Thoracic aorta (tissue), 2 donors: Measurements from ENCODE around the gene BMERB1. TPM values are rescaled to one million over a fixed set of nuclear protein-coding genes. Genes with fewer than 3 reads are reported as not detected.
"Not testable (repeated sequence)": the region's sequence is repeated elsewhere in the genome, so short reads cannot be mapped to it uniquely, and the experiment has no call there.

Experiments
- ATAC-seq: fragments of 150-250 bp; one replicate; pipeline ENCODE4 v1.8.0; 2017; ENCODE audit warnings: low read depth; ENCODE audit not compliant: insufficient number of reproducible peaks, low FRiP score
- DNase-seq: peaks from one replicate; pipeline ENCODE4 v3.0.0-alpha.2; 2020; ENCODE audit warnings: low spot score
- H3K27ac ChIP-seq, 2 donors: fragments of 200-600 bp; sonication (generic); 1 replicate in 1 of 2; 2 replicates in 1 of 2; pipeline ENCODE4 v1.5.1; 2016; ENCODE audit warnings: mild to moderate bottlenecking in 2 of 2, moderate library complexity in 2 of 2
- H3K27me3 ChIP-seq: fragments of 200-600 bp; sonication (generic); replicated peaks from 2 replicates; pipeline ENCODE4 v1.6.0; 2016; ENCODE audit warnings: mild to moderate bottlenecking; ENCODE audit not compliant: insufficient read depth
- H3K36me3 ChIP-seq: fragments of 200-600 bp; sonication (generic); one replicate; pipeline ENCODE4 v1.5.1; 2016
- H3K4me1 ChIP-seq, 2 donors: fragments of 200-600 bp; sonication (generic); 1 replicate in 1 of 2; 2 replicates in 1 of 2; pipeline versions ENCODE4 v1.5.1 to v1.6.0; 2016; ENCODE audit warnings: low read depth in 2 of 2, mild to moderate bottlenecking in 1 of 2; ENCODE audit not compliant: control insufficient read depth in 1 of 2
- H3K4me3 ChIP-seq: fragments of 200-600 bp; sonication (generic); 2 replicates; pipeline ENCODE4 v1.5.1; 2016; ENCODE audit warnings: mild to moderate bottlenecking
- H3K9me3 ChIP-seq: fragments of 200-600 bp; sonication (generic); 2 replicates; pipeline ENCODE4 v1.5.1; 2016
- CTCF ChIP-seq: fragments of 200-600 bp; sonication (generic); IDR thresholded peaks from one replicate; pipeline ENCODE4 v1.5.1; 2019; ENCODE audit warnings: antibody characterized with exemption
- total RNA-seq, 2 donors: library from RNA; depleted of rRNA; stranded (reverse); fragments of >200 nt; gene quantifications; one replicate each; pipeline versions ENCODE4 v1.1.0 to v1.2.3, GENCODE V29; 2016

BMERB1 gene
- total RNA-seq, 2 donors from 2014 or later: 75.1 to 95.2 TPM

- peaks cover 14 to 16% of the 10 kb centered on the region in 2 donors for H3K4me1 ChIP-seq
Observed at GRCh38 chr16:15460601-15461000, 26.2 kb downstream of the BMERB1 start.

DNA sequence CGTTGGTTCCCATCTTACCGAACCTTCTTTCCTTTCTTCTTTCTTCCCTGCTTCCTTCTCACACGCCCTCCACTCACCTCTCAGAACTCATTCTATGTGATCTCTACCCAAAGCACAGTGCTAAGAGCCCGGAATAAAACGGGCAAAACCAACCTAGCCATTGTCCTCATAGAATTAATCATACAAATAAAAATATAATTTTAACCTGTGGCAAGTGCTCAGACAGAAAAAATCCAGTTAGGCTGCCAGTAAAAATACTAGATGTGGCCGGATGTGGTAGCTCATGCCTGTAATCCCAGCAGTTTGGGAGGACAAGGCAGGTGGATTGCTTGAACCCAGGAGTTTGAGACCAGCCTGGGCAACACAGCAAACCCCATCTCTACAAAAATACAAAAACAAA, 27.0 kb downstream of the BMERB1 start:
- Histone ChIP-seq H3K4me3 (no peak overlapping the region), H3K36me3 (no peaks in the 10 kb centered on the region), H3K9me3 (no peaks in the 10 kb centered on the region), H3K27me3 (no peaks in the 10 kb centered on the region), H3K4me1 (peaks cover 14 to 16% of the 10 kb centered on the region in 2 donors), H3K27ac (peak overlapping the region in 1 of 2 donors; percentile 42)
- no peak for ATAC-seq
- TF ChIP-seq CTCF: no peak
- no peak for DNase-seq

More at GRCh38 chr16:15460601-15461000, 26.2 kb downstream of the BMERB1 start:
- Histone ChIP-seq H3K27ac (peak overlapping the region in 1 of 2 donors; percentile 42), H3K27me3 (no peaks in the 10 kb centered on the region), H3K9me3 (no peaks in the 10 kb centered on the region), H3K4me3 (no peak overlapping the region), H3K36me3 (no peaks in the 10 kb centered on the region)
- TF ChIP-seq CTCF: no peak
- ATAC-seq (no peak), DNase-seq (no peak)

DNA sequence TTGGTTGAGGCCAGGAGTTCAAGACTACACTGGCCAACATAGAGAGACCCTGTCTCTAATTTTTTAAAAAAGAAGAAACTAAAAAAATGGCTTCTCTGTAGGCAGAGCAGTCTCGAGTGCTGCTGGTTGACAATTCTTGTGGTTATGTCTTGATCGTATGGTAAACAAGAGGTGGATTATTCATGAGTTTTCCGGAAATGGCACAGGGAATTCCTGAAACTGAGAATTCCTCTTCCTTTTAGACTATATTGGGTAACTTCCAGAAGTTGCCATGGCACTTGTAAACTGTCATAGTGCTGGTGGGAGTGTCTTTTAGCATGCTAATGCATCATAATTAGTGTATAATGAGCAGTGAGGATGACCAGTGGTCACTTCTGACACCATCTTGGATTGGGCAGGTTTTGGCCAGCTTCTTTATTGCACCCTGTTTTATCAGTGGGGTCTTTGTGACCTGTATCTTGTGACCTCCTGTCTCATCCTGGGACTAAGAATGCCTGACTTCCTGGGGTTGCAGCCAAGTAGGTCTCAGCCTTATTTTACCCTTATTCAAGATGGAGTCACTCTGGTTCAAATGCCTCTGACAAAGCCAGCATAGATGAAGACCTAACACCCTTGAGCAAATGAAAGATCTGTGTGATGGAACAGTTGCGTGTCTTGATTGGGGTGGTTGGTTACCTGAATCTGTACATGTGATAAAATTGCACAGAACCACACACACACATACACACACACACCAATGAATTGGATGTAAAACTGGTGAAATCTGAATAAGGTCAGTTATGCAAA, 30.2 kb downstream of the BMERB1 start:
- no peaks in the 10 kb centered on the region for H3K27me3 ChIP-seq
- H3K4me1 ChIP-seq: peaks cover 14 to 16% of the 10 kb centered on the region in 2 donors
- H3K9me3 ChIP-seq: no peaks in the 10 kb centered on the region
- no peak overlapping the region for H3K4me3 ChIP-seq
- ATAC-seq (no peak), DNase-seq (no peak)
- no peak for TF ChIP-seq CTCF
- H3K27ac ChIP-seq: no peak overlapping the region
- no peaks in the 10 kb centered on the region for H3K36me3 ChIP-seq

- ATAC-seq: no peak
- DNase-seq: no peak
- Histone ChIP-seq H3K27me3 (no peaks in the 10 kb centered on the region), H3K27ac (no peak overlapping the region), H3K9me3 (no peaks in the 10 kb centered on the region), H3K4me3 (no peak overlapping the region), H3K36me3 (no peaks in the 10 kb centered on the region), H3K4me1 (peaks cover 7% of the 10 kb centered on the region in 2 donors)
- no peak for TF ChIP-seq CTCF
Observed at GRCh38 chr16:15466131-15466530, 31.7 kb downstream of the BMERB1 start.

GRCh38 chr16:15466886-15467781, 32.7 kb downstream of the BMERB1 start:
- no peaks in the 10 kb centered on the region for H3K9me3 ChIP-seq

GRCh38 chr16:15476971-15477370, 42.6 kb downstream of the BMERB1 start:
- not testable (repeated sequence) for H3K4me3 ChIP-seq, ATAC-seq, DNase-seq, H3K36me3 ChIP-seq, H3K9me3 ChIP-seq, H3K4me1 ChIP-seq, H3K27me3 ChIP-seq, H3K27ac ChIP-seq

More at GRCh38 chr16:15466886-15467781, 32.7 kb downstream of the BMERB1 start:
- TF ChIP-seq CTCF: no peak
- Histone ChIP-seq H3K4me1 (no peaks in the 10 kb centered on the region), H3K4me3 (no peak overlapping the region), H3K36me3 (no peaks in the 10 kb centered on the region), H3K27me3 (no peaks in the 10 kb centered on the region), H3K27ac (no peak overlapping the region)
- no peak for DNase-seq
- no peak for ATAC-seq
